Spleen (tissue), 7 donors: ENCODE measurements around the gene MYO3A.

Source experiments
- CTCF ChIP-seq, 11 experiments: fragments of 200-600 bp in 7 of 11; fragments of 450-650 bp in 4 of 11; sonication (generic) in 4 of 11; IDR thresholded peaks in 8 of 11; conservative IDR thresholded peaks in 3 of 11; 1 replicate in 7 of 11; 2 replicates in 4 of 11; pipeline versions ENCODE4 v1.4.0 to v1.8.0; 2016 to 2021; ENCODE audit warnings: antibody characterized with exemption in 11 of 11, inconsistent platforms in 4 of 11, mild to moderate bottlenecking in 1 of 11
- POLR2AphosphoS5 ChIP-seq, 3 donors: sonication (generic); formaldehyde crosslinking; IDR thresholded peaks; one replicate each; pipeline ENCODE4 v1.5.1; 2017; ENCODE audit warnings: antibody characterized with exemption in 3 of 3
- donor health status: DM: no; HTN: no; CAD: no; lungs with moderate emphysema.
- donor health status: DM: no; HTN: no; CAD: no.
- donor health status: DM: no; HTN: no; CAD: no.

- TF ChIP-seq CTCF (IDR thresholded peaks at IDR 0.05 in 8 of 11, conservative IDR thresholded peaks at IDR 0.05 in 3 of 11) = no peak
- TF ChIP-seq POLR2AphosphoS5 (IDR thresholded peaks at IDR 0.05) = no peak
Measured at GRCh38 chr10:26235761-26236160, 301.7 kb downstream of the MYO3A start.
